GM12878 (cell line): ENCODE data around the gene MUC12. TPM values are rescaled to one million over a fixed set of nuclear protein-coding genes. Genes with fewer than 3 reads are reported as not detected.

ENCODE experiments used
- ATAC-seq: fragments of 200-7000 bp; cut with Tn5 transposase; 3 replicates; pipeline ENCODE4 v1.9.1; 2020; ENCODE audit warnings: mild to moderate bottlenecking, moderate library complexity
- BruUV-seq: library from RNA; stranded (reverse); fragments of 400-500 nt; replicated peaks from 2 replicates; lab custom pipeline; 2021; lab: Mats Ljungman, UMichigan
- CTCF ChIA-PET: fragments of 300-600 bp; sonication (Branson Sonifier 250); formaldehyde crosslinking; extraction: SDS; loops from one replicate; lab custom pipeline; 2021; ENCODE audit warnings: inconsistent platforms; lab: Yijun Ruan, JAX
- POLR2A ChIA-PET: fragments of 350-600 bp; formaldehyde crosslinking; extraction: SDS; loops from one replicate; lab custom pipeline; 2021; ENCODE audit warnings: inconsistent platforms; lab: Charles Lee
- RAD21 ChIA-PET: fragments of 300-600 bp; sonication (Branson Sonifier 250); formaldehyde crosslinking; loops from one replicate; lab custom pipeline; 2023; ENCODE audit warnings: antibody characterized with exemption; ENCODE audit not compliant: unreplicated experiment; lab: Charles Lee
- SMC1A ChIA-PET: fragments of 300-600 bp; sonication (Branson Sonifier 250); formaldehyde crosslinking; loops from one replicate; lab custom pipeline; 2023; ENCODE audit not compliant: unreplicated experiment, uncharacterized antibody; lab: Charles Lee
- DNase-seq: peaks from one replicate; pipeline ENCODE4 v3.0.0-alpha.2; 2011; ENCODE audit warnings: low read depth, low spot score
- FAIRE-seq: peaks from 3 replicates; lab custom pipeline; 2011; peaks lifted over from hg19 to GRCh38; lab: Jason Lieb, UNC
- H2AFZ ChIP-seq: 2 replicates; pipeline ENCODE4 v1.6.0; 2011; ENCODE audit warnings: low read depth, low read length, control low read depth; ENCODE audit not compliant: control insufficient read depth
- H3K27ac ChIP-seq: 2 replicates; pipeline ENCODE4 v1.5.1; 2011; ENCODE audit warnings: control low read depth; ENCODE audit not compliant: control insufficient read depth, insufficient read depth
- H3K27me3 ChIP-seq, 2 experiments: replicated peaks in 1 of 2; 2 replicates each; pipeline versions ENCODE4 v1.6.0 to v1.6.1; 2011; ENCODE audit warnings: low read length in 1 of 2; ENCODE audit not compliant: control insufficient read depth in 2 of 2, insufficient read depth in 2 of 2
- H3K36me3 ChIP-seq, 2 experiments: 2 replicates each; pipeline ENCODE4 v1.5.1; 2011; ENCODE audit warnings: low read length in 1 of 2; ENCODE audit not compliant: control insufficient read depth in 2 of 2, insufficient read depth in 2 of 2
- H3K4me1 ChIP-seq: 2 replicates; pipeline ENCODE4 v1.6.1; 2011; ENCODE audit warnings: mild to moderate bottlenecking, low read length, moderate library complexity, mixed read lengths; ENCODE audit not compliant: control insufficient read depth, insufficient read depth
- H3K4me2 ChIP-seq: 2 replicates; pipeline ENCODE4 v1.6.0; 2011; ENCODE audit warnings: control low read depth; ENCODE audit not compliant: control insufficient read depth, insufficient read depth
- H3K4me3 ChIP-seq: fragments of 200-600 bp; sonication (generic); 2 replicates; pipeline ENCODE4 v1.5.1; 2016
- H3K79me2 ChIP-seq: 2 replicates; pipeline ENCODE4 v1.6.0; 2011; ENCODE audit warnings: low read length; ENCODE audit not compliant: control insufficient read depth, insufficient read depth
- H3K9ac ChIP-seq: 2 replicates; pipeline ENCODE4 v1.8.0; 2011; ENCODE audit warnings: low read length, control low read depth, mixed read lengths; ENCODE audit not compliant: control insufficient read depth, insufficient read depth
- H3K9me3 ChIP-seq: replicated peaks from 3 replicates; pipeline ENCODE4 v1.5.1; 2011; ENCODE audit warnings: mild to moderate bottlenecking, low read length; ENCODE audit not compliant: control insufficient read depth, insufficient read depth
- H4K20me1 ChIP-seq: 2 replicates; pipeline ENCODE4 v1.6.0; 2011; ENCODE audit not compliant: control insufficient read depth, insufficient read depth
- CREB1 ChIP-seq: IDR thresholded peaks from 2 replicates; pipeline ENCODE4 v1.6.1; 2012; ENCODE audit warnings: low read depth, mild to moderate bottlenecking, inconsistent platforms
- GATAD2B ChIP-seq: fragments of 450-650 bp; conservative IDR thresholded peaks from 2 replicates; pipeline ENCODE4 v1.6.1; 2017; ENCODE audit warnings: low read depth, mild to moderate bottlenecking, moderate library complexity
- MTA3 ChIP-seq: IDR thresholded peaks from 2 replicates; pipeline ENCODE4 v1.6.1; 2012; ENCODE audit warnings: low read length, inconsistent platforms, borderline replicate concordance
- ZBTB4 ChIP-seq: fragments of 450-650 bp; formaldehyde crosslinking; IDR thresholded peaks from 2 replicates; pipeline ENCODE4 v1.4.0; 2022; ENCODE audit warnings: mild to moderate bottlenecking, moderate library complexity
- WGBS: methylation state at CpG from one replicate; pipeline ENCODE4 v1.1.6; 2016; ENCODE audit warnings: low lambda C conversion rate; ENCODE audit not compliant: insufficient replicate concordance, insufficient coverage; ENCODE audit errors: missing lambda C conversion rate; 5-methylcytosine and 5-hydroxymethylcytosine counted together
- in situ Hi-C: fragments of 300-500 bp; cut with MboI; formaldehyde crosslinking; loops from 9 replicates; pipeline ENCODE4 v1.14.3; 2018; ENCODE audit warnings: mixed read lengths
- intact Hi-C: fragments of 100-400 bp; cut with micrococcal nuclease; formaldehyde crosslinking; loops from one replicate; pipeline ENCODE4 v1.14.2; 2022; ENCODE audit not compliant: unreplicated experiment
- polyA plus RNA-seq, 11 experiments: library from polyadenylated mRNA; depleted of rRNA in 4 of 11; unstranded in 6 of 11; stranded (reverse) in 5 of 11; fragments of >200 nt; fragmentation: Nextera tagmentation in 4 of 11; fragmentation: Illumina TruSeq in 1 of 11; extraction: Ambion mirVana in 4 of 11; extraction: Trizol in 1 of 11; gene quantifications; 1 replicate in 1 of 11; 2 replicates in 10 of 11; pipeline versions ENCODE4 v1.2.1 to v1.2.3, GENCODE V29; 2011 to 2016; ENCODE audit warnings: inconsistent platforms in 2 of 11, missing spikeins in 2 of 11, low read depth in 1 of 11
- total RNA-seq, 4 experiments: library from RNA; depleted of rRNA in 3 of 4; stranded (reverse); fragments of >200 nt in 3 of 4; fragmentation: Illumina TruSeq in 1 of 4; extraction: Trizol in 1 of 4; gene quantifications; 2 replicates each; pipeline versions ENCODE4 v1.2.1 to v1.2.3, GENCODE V29; 2013 to 2021

Gene MUC12
- total and polyA plus RNA-seq, 10 of the 15 experiments (the other 5 are each of a cell fraction or from before 2014, with no cell fraction given), result 1.7 to 4.5 (median 2.6) TPM

GRCh38 chr7:100968031-100968430, 1.3 kb upstream of the MUC12 start (continued):
- TF ChIP-seq ZBTB4 (CRISPR knock-in tag), result no peak
- no peak for TF ChIP-seq GATAD2B
- no peak for TF ChIP-seq CREB1

GRCh38 chr7:100968650-100969049, 715 bp upstream of the MUC12 start:
- BruUV-seq, result no TSS peak
- no peak for TF ChIP-seq MTA3
- ChIA-PET POLR2A (no interaction called here), SMC1A (no interaction called here), CTCF (no interaction called here), RAD21 (no interaction called here)
- Histone ChIP-seq H3K9ac (no peak overlapping the region), H3K27me3 (peaks cover 3 to 15% of the 10 kb centered on the region in 2 experiments; a peak in 3 of 4 replicates), H2AFZ (no peak overlapping the region), H3K4me2 (no peak overlapping the region), H3K4me1 (no peaks in the 10 kb centered on the region), H3K9me3 (no peaks in the 10 kb centered on the region; the same call in 2 of the 3 replicates), H3K79me2 (no peaks in the 10 kb centered on the region), H4K20me1 (peaks cover 3% of the 10 kb centered on the region), H3K4me3 (no peak overlapping the region), H3K27ac (no peak overlapping the region), H3K36me3 (no peaks in the 10 kb centered on the region)
- WGBS, result 7% methylated on average over 3 of the region's 3 CpGs
- no peak for FAIRE-seq
- in situ Hi-C loops, result loop anchor here (5.0 kb wide), 1 partner anchor 84 kb away; no protein-coding TSS in a partner anchor
- no peak for ATAC-seq
- intact Hi-C loops, result loop anchor here (5.0 kb wide), 1 partner anchor 76 kb away; no protein-coding TSS in a partner anchor
- DNase-seq, result no peak
